Neuronal stem cell (in vitro differentiated cells): ENCODE results near the gene TRAK1.

Experiments
- DNase-seq: peaks from one replicate; pipeline ENCODE4 v3.0.0-alpha.2; 2013; ENCODE audit warnings: low spot score
- H2AFZ ChIP-seq: one replicate; pipeline ENCODE4 v1.6.1; 2013; ENCODE audit warnings: mild to moderate bottlenecking, low read length, inconsistent platforms
- H2AK5ac ChIP-seq: 2 replicates; pipeline ENCODE4 v1.6.1; 2013; ENCODE audit warnings: low read depth, mild to moderate bottlenecking, inconsistent platforms, low read length, moderate library complexity, mixed read lengths
- H2BK120ac ChIP-seq: 2 replicates; pipeline ENCODE4 v1.6.1; 2013; ENCODE audit warnings: low read depth, mild to moderate bottlenecking, inconsistent platforms, low read length, moderate library complexity, mixed read lengths
- H2BK12ac ChIP-seq: one replicate; pipeline ENCODE4 v1.6.1; 2013; ENCODE audit warnings: low read length, inconsistent platforms
- H2BK15ac ChIP-seq: 2 replicates; pipeline ENCODE4 v1.6.1; 2013; ENCODE audit warnings: mild to moderate bottlenecking, low read length, inconsistent platforms, mixed read lengths
- H2BK5ac ChIP-seq: one replicate; pipeline ENCODE4 v1.6.1; 2013; ENCODE audit warnings: inconsistent platforms, mild to moderate bottlenecking, low read length, moderate library complexity
- H3K14ac ChIP-seq: one replicate; pipeline ENCODE4 v1.6.1; 2013; ENCODE audit warnings: low read length, inconsistent platforms
- H3K18ac ChIP-seq: 2 replicates; pipeline ENCODE4 v1.6.1; 2013; ENCODE audit warnings: low read length, inconsistent platforms
- H3K23ac ChIP-seq: 2 replicates; pipeline ENCODE4 v1.6.1; 2013; ENCODE audit warnings: low read depth, mild to moderate bottlenecking, mixed read lengths, low read length, inconsistent platforms; ENCODE audit not compliant: poor library complexity
- H3K27ac ChIP-seq: replicated peaks from 3 replicates; pipeline ENCODE4 v1.5.1; 2013; ENCODE audit warnings: low read length, inconsistent platforms
- H3K27me3 ChIP-seq, 3 experiments: 2 replicates each; pipeline ENCODE4 v1.6.1; 2013; ENCODE audit warnings: low read length in 3 of 3, mild to moderate bottlenecking in 2 of 3, inconsistent platforms in 1 of 3, low read depth in 1 of 3, mixed read lengths in 1 of 3, moderate library complexity in 1 of 3; ENCODE audit not compliant: control insufficient read depth in 3 of 3, insufficient read depth in 3 of 3
- H3K36me3 ChIP-seq, 2 donors: replicated peaks in 1 of 2; 2 replicates each; pipeline ENCODE4 v1.6.1; 2013; ENCODE audit warnings: low read length in 2 of 2; ENCODE audit not compliant: control insufficient read depth in 2 of 2, insufficient read depth in 2 of 2
- H3K4ac ChIP-seq: 2 replicates; pipeline ENCODE4 v1.6.1; 2013; ENCODE audit warnings: inconsistent platforms, mild to moderate bottlenecking, low read length, moderate library complexity
- H3K4me1 ChIP-seq, 2 donors: 1 replicate in 1 of 2; 2 replicates in 1 of 2; pipeline ENCODE4 v1.6.1; 2013; ENCODE audit warnings: low read length in 2 of 2, low read depth in 1 of 2; ENCODE audit not compliant: control insufficient read depth in 2 of 2, insufficient read depth in 1 of 2
- H3K4me2 ChIP-seq: one replicate; pipeline ENCODE4 v1.6.1; 2013; ENCODE audit warnings: mild to moderate bottlenecking, low read length, inconsistent platforms; ENCODE audit not compliant: insufficient read depth, poor library complexity, severe bottlenecking
- H3K4me3 ChIP-seq, 2 donors: 2 replicates each; pipeline ENCODE4 v1.5.1; 2013; ENCODE audit warnings: low read length in 2 of 2, mild to moderate bottlenecking in 2 of 2, inconsistent platforms in 1 of 2, moderate library complexity in 1 of 2
- H3K79me1 ChIP-seq: one replicate; pipeline ENCODE4 v1.6.1; 2013; ENCODE audit warnings: low read depth, mild to moderate bottlenecking, inconsistent platforms, low read length, moderate library complexity
- H3K9ac ChIP-seq: one replicate; pipeline ENCODE4 v1.6.1; 2013; ENCODE audit warnings: mild to moderate bottlenecking, low read depth, low read length, inconsistent platforms; ENCODE audit not compliant: poor library complexity
- H3K9me3 ChIP-seq, 2 donors: replicated peaks in 1 of 2; 2 replicates each; pipeline versions ENCODE3 to v1.6.1; 2013; ENCODE audit warnings: low read length in 2 of 2, mild to moderate bottlenecking in 2 of 2, inconsistent platforms in 1 of 2, low read depth in 1 of 2, mixed read lengths in 1 of 2, moderate library complexity in 1 of 2; ENCODE audit not compliant: control insufficient read depth in 2 of 2, insufficient read depth in 1 of 2
- H4K8ac ChIP-seq: one replicate; pipeline ENCODE4 v1.6.1; 2013; ENCODE audit warnings: low read depth, mild to moderate bottlenecking, inconsistent platforms, low read length, moderate library complexity
- H4K91ac ChIP-seq: one replicate; pipeline ENCODE4 v1.6.1; 2013; ENCODE audit warnings: low read length, low read depth, mild to moderate bottlenecking, inconsistent platforms; ENCODE audit not compliant: poor library complexity
- WGBS, 2 donors: extraction: QIAGEN DNeasy Blood & Tissue Kit; methylation state at CpG; one replicate each; pipeline ENCODE4 v1.1.7; 2013; ENCODE audit warnings: missing lambda C conversion rate in 2 of 2, mixed read lengths in 1 of 2; ENCODE audit not compliant: insufficient read length in 2 of 2, insufficient replicate concordance in 1 of 2; ENCODE audit errors: extremely low coverage in 2 of 2; 5-methylcytosine and 5-hydroxymethylcytosine counted together

Gene TRAK1

DNA sequence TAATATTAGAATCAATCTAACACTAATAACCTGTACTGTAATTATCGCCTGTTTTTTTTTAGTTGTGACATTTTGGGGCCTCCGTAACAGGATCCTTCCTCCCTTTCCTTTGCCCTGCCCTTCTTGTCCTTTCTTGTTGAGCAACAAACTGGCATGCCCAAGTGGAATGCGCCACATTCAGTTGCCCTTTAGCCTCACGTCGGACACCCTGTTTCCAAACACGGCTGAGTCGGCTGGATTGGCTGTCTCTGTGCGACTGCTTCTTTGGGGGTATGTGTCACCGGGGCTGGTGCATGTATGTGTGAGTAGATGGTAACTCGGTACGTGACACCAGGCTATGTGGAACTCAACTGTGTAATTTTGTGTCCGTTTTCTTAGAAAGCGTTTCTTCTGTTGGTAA lies 24.1 kb downstream of the TRAK1 start:
- no CpG with 5 or more reads among the region's 13 CpGs for WGBS, 2 donors
- Histone ChIP-seq H3K4ac (no peak overlapping the region), H3K9me3 (no peaks in the 10 kb centered on the region)

DNA sequence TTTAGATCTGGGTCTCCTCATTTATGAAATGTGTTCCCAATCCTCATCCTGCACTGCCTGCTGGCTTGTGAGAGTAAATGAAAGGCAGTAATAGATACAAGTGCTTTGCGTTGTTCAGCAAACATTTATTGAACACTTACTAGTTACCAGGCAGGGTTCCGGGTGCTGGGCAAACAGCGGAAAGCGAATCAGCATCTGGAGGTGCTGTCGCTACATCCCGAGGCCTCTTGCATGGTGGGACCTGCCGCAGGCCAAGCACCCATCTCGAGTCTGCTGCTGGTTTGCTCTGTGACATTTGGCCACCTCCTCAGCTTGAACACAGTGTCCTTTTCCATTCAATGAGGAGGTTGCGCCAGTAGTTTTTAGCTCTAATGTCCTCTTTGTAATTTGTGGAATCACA lies 24.8 kb downstream of the TRAK1 start:
- no peaks in the 10 kb centered on the region for H3K27me3 ChIP-seq
- H3K4me2 ChIP-seq, result no peak overlapping the region
- H2AFZ ChIP-seq, result no peak overlapping the region
- peaks cover 0 to 28% of the 10 kb centered on the region in 2 donors for H3K36me3 ChIP-seq
- no peak overlapping the region for H2BK15ac ChIP-seq
- H3K14ac ChIP-seq, result no peak overlapping the region
- no peak overlapping the region for H2BK120ac ChIP-seq
- no peak overlapping the region for H3K23ac ChIP-seq
- H3K4me3 ChIP-seq, result no peak overlapping the region
- no peak overlapping the region for H2BK5ac ChIP-seq
- no peaks in the 10 kb centered on the region for H3K9me3 ChIP-seq
- no peak for DNase-seq
- H3K9ac ChIP-seq, result no peak overlapping the region
- no peak overlapping the region for H4K8ac ChIP-seq
- no peak overlapping the region for H3K4ac ChIP-seq
- H3K18ac ChIP-seq, result no peak overlapping the region
- H2AK5ac ChIP-seq, result no peak overlapping the region
- no peak overlapping the region for H4K91ac ChIP-seq
- H3K79me1 ChIP-seq, result no peaks in the 10 kb centered on the region
- H3K4me1 ChIP-seq, result peaks cover 0 to 6% of the 10 kb centered on the region in 2 donors
- H2BK12ac ChIP-seq, result no peak overlapping the region
- WGBS, 2 donors, result no CpG with 5 or more reads among the region's 9 CpGs
- no peak overlapping the region for H3K27ac ChIP-seq

More for the DNA sequence above, 24.1 kb downstream of the TRAK1 start:
- H3K4me1 ChIP-seq, result peaks cover 0 to 5% of the 10 kb centered on the region in 2 donors
- no peak overlapping the region for H2AFZ ChIP-seq
- H3K36me3 ChIP-seq, result peaks cover 0 to 25% of the 10 kb centered on the region in 2 donors
- H2BK120ac ChIP-seq, result no peak overlapping the region
- no peak overlapping the region for H3K14ac ChIP-seq
- no peak overlapping the region for H4K8ac ChIP-seq
- no peak overlapping the region for H3K27ac ChIP-seq
- no peak overlapping the region for H4K91ac ChIP-seq
- DNase-seq, result no peak
- H3K18ac ChIP-seq, result no peak overlapping the region
- no peak overlapping the region for H2BK15ac ChIP-seq
- no peaks in the 10 kb centered on the region for H3K27me3 ChIP-seq
- no peak overlapping the region for H2BK5ac ChIP-seq
- no peak overlapping the region for H3K4me3 ChIP-seq
- H3K79me1 ChIP-seq, result no peaks in the 10 kb centered on the region
- H2BK12ac ChIP-seq, result no peak overlapping the region
- no peak overlapping the region for H3K23ac ChIP-seq
- no peak overlapping the region for H3K9ac ChIP-seq
- H3K4me2 ChIP-seq, result no peak overlapping the region
- H2AK5ac ChIP-seq, result no peak overlapping the region

DNA sequence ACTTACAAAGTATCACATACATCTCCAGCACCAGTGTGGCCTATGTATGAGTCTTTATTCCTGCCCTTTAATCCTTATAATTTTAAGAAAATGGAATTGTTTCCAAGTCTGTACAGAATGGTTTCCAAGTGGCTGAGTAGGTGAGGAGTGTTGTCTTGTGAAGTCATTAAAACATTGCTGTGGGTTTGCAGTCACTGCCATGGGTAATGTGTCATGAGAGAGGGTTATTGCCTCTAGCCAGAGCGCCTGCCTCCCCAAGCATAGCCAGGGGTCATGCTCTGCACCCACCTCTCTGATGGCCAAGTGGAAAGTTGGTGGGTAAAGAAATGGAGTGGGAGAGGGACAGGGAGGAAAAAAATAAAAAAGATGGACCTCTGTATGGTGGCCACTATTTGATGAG lies 25.3 kb downstream of the TRAK1 start:
- DNase-seq, result no peak
- WGBS, 2 donors, result no CpG with 5 or more reads among the region's 1 CpG
- no peak overlapping the region for H2AK5ac ChIP-seq
- H2BK5ac ChIP-seq, result no peak overlapping the region
- no peak overlapping the region for H2BK15ac ChIP-seq
- H3K14ac ChIP-seq, result no peak overlapping the region
- no peak overlapping the region for H3K4me3 ChIP-seq
- no peak overlapping the region for H3K23ac ChIP-seq
- no peak overlapping the region for H2AFZ ChIP-seq
- no peak overlapping the region for H3K27ac ChIP-seq
- H3K9me3 ChIP-seq, result no peaks in the 10 kb centered on the region
- H3K4ac ChIP-seq, result no peak overlapping the region
- no peak overlapping the region for H4K8ac ChIP-seq
- H3K79me1 ChIP-seq, result no peaks in the 10 kb centered on the region
- no peaks in the 10 kb centered on the region for H3K27me3 ChIP-seq
- H3K36me3 ChIP-seq, result peaks cover 0 to 31% of the 10 kb centered on the region in 2 donors
- no peak overlapping the region for H2BK12ac ChIP-seq
- no peak overlapping the region for H3K9ac ChIP-seq
- H3K4me1 ChIP-seq, result peaks cover 0 to 6% of the 10 kb centered on the region in 2 donors
- H2BK120ac ChIP-seq, result no peak overlapping the region
- H3K18ac ChIP-seq, result no peak overlapping the region
- H4K91ac ChIP-seq, result no peak overlapping the region
- H3K4me2 ChIP-seq, result no peak overlapping the region

DNA sequence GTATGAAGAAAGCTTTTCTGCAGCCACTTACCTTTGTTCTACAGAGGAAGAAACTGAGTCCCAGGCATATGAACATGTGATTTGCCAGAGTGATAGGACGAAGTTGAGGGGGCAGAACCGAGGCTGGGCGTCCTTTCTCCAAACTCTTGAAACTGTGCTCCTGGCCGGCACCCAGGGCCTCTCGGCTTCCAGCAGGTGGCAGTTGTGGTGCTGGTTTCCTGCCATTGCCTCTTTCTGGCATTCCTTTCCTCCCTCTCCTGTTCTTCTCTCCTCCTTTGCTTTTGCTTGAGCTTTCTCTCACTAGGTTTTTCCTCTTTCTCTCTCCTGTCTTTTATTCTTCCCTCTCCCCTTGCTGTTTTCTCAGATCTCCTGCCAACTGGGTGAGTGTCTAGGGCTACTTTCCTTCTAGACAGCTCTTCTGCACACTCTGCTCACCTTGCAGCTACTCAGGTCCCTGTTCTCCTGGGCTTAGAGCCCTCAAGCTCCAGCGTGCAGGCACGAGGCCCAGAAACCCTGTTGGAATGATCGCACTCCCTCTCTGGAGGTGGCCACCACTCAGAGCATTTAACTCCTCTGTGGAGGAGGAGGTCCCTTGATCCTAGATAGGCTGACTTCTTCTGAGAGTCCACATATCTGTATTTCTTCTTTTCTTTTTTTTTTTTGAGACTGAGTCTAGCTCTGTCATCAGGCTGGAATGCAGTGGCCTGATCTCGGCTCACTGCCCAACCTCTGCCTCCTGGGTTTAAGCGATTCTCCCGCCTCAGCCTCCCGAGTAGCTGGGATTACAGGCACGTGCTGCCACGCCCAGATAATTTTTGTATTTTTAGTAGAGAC lies 26.2 kb downstream of the TRAK1 start:
- Histone ChIP-seq H2BK15ac (no peak overlapping the region), H2BK120ac (no peak overlapping the region), H2BK5ac (no peak overlapping the region), H3K23ac (no peak overlapping the region), H2AK5ac (no peak overlapping the region), H3K4me1 (peaks cover 0 to 6% of the 10 kb centered on the region in 2 donors), H3K27ac (no peak overlapping the region), H3K36me3 (peaks cover 0 to 36% of the 10 kb centered on the region in 2 donors), H3K4ac (no peak overlapping the region), H3K27me3 (no peaks in the 10 kb centered on the region), H2BK12ac (no peak overlapping the region), H3K14ac (no peak overlapping the region), H3K9me3 (no peaks in the 10 kb centered on the region), H3K9ac (no peak overlapping the region), H4K8ac (no peak overlapping the region), H3K79me1 (no peaks in the 10 kb centered on the region), H2AFZ (no peak overlapping the region), H4K91ac (no peak overlapping the region), H3K18ac (no peak overlapping the region), H3K4me2 (no peak overlapping the region), H3K4me3 (no peak overlapping the region)
- no CpG with 5 or more reads among the region's 14 CpGs for WGBS, 2 donors
- no peak for DNase-seq
